ENCODE measurements around the gene TM7SF2.
A peak's percentile ranks its signal among the peaks of the same experiment; 100 is the strongest.
"Not testable (repeated sequence)": the region's sequence is repeated elsewhere in the genome, so short reads cannot be mapped to it uniquely, and the experiment has no call there.

Gene TM7SF2

DNA sequence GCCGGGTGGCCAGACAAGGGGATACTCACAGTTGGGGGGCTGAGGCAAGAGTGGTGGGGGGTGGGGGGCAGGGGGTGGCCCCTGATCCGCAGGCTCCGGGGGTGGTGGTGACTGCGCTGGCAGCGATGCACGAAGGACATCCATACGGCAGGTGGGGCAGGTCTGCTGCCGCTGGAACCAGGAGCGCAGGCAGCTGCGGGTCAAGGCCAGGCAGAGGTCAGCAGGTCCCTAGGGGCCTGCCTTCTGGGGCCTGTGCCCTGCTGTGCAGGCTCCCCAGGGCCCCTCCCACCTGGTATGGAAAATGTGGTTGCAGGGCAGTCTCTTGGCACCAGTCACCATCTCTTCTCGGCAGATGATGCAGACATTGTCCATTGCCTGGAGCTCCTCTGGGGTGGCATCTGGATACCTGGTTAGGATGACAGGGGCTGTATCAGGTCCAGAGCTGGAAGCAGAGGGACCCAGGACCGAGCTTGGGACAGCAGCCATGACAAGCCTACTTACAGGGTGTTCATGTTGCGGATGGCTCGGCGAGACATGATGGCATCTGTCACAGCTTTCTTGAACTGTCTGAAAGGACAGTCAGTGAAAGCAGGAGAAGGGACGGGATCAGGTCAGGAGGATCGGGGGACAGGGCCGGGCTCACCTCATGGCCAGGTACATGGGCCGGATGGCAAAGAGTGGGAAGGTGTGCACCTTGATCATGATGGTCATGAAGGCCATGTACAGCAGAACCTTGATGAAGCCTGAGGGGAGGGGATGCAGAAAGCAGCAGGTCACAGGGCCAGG is 19.2 kb downstream of the TM7SF2 start:
- no peak for DNase-seq (ENCODE audit: low spot score)

DNA sequence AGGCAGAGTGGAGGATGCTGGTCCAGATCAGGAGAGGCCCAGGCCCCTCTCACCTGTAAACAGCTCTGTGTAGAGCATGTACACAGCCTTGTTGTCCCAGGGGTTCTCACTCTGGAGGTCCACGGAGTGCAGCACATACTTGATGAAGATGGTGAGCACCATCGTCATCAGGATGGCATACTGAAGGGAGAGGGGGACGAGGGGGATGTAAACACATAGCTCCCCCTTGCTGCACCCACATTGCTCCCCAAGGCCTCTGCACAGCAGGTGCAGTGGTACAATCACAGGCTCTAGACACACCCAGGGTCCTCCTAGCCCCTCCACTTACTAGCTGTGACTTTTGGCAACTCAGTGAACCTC is 19.7 kb downstream of the TM7SF2 start:
- DNase-seq (ENCODE audit: low spot score), result no peak

DNA sequence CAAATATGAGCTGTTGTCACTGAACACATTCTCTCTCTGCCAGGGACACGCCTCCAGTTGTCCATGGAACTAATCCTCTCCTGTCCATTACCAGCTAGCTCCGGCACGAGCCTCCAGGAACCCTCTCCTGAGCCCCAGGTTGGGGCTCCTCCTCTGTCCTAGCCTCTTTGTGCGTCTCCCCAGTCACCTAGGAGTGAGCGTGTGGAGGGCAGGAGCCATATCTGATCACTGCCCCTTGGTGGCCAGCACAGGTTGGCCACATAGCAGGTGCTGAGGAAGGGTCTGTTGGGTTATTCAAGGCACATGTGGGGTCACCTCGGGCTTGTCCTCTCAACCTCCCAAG is 20.2 kb downstream of the TM7SF2 start:
- DNase-seq (ENCODE audit: low spot score), result no peak

DNA sequence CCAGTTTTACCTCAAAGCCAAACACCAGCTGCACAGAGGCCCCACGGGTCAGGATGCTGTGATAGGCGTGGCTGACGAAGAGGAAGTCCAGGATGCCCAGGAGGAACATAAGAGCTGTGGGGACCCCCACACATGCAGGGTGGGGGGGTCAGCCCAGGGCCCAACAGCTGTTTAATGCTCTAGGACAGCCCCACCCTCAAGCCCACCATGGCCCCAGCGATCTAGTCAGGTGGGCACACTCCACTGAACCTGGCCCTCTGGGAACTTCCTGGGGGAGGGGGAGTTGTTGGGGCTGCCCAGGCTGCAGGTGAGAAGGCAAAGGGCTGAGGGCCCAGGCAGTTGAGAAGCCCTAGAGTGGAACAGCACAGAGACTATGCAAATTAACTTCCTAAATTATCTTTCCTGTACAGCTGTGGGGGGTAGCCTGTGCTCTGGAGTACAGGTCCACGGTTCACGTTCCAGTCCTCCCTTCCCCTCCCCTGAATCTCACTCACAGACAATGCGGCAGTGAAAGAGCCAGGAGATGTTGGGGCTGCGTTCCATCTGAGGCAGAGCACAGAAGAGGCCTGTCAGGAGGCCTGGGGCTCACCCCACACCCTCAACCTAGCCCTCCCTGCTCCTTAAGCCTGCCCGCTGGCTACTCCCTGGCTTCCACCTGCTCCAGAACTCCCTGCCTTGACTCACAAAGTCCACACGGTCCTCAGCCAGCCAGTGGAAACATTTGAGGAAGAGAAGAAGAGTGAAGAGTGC is 20.7 kb downstream of the TM7SF2 start:
- DNase-seq (ENCODE audit: low spot score), result no peak

DNA sequence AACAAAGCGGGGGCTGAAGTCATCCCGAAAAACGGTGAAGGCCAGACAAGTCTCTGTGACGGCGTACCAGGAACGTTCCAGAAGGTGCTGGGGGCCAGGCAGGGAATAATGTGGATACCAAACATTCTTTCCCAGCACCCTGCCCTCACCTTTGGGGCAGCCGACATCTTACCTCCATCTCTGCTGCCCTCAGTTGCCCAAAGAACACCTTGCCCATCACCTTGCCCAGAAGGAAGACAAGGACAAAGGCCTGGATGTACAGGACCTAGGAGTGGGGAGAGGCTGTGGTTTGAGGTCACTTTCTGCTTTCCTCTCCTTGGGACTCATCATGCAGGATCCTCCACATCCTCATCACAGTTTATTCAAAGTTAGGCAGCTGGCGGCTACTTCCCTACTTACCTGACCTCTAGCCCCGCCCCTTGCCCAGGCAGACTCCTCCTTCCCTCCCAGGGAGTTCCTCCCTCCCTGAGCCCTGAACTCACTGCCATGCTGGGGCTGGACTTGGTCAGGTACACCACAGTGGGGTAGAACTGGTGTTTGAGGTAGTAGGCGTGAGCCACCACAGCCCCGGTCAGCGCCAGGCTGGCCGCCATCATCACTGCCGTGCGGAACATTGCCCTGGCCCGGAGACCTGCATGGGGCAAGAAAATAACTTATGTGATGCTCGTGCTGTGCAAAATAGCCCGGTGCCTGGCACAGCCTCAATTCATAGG is 21.5 kb downstream of the TM7SF2 start:
- no peak for DNase-seq (ENCODE audit: low spot score)

DNA sequence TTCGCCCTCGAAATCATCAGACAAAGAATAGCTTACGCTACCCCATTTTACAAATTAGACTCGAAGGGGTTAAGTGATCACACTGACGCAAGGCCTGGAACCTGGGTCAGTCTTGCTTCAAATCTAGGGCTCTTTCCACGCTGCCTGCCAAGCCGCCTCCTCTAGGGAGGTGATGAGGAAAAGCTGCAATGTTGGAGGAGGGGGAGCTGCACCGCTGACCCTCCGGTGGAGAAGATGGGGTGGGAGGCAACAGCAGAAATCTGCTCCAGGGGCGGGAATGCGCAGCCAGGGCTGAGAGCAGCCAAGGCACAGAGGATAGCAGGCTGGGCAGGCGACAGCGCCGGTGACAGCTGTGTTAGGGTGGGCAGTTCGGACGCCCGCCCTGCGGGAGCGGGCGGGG is 22.1 kb downstream of the TM7SF2 start:
- no peak for DNase-seq (ENCODE audit: low spot score)

DNA sequence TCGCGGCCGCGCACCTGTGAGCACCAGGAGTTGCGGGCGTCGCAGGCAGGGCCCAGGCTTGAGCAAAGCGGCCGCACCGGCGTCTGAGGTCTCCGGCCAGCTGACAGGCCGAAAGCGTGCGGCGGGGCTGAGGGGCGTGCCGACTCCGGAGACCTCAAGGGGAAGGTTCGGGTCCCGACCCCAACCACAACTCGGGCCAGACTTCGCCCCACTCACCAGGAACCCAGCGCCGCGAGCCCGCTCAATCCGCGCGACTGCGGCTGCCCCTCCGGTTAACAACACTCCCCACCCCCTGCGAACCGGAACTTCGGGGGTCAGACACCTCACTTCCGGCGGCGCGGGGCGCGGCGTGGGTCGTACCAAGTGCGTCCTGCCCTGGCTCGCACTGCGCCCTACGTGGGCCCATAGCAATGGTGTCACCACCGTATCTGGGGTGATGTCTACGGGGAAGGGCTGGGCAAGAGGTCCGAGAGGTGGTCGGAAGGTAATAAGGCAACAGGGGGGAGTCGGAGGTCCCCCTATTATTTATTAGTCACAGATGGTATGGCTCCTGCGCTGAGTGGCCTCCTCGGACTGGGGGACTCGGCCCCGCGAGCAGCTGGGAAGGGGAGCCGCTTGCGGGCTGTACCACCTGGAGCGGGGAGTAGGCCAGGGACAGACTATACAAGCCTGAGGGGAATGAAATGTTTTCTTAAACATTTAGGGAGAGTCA is 22.7 kb downstream of the TM7SF2 start, which contains the start of gene SYVN1:
SYVN1 (minus strand) TSS at position 280 of the 712 bp plus-strand sequence. CDS start 918 bp downstream, outside the sequence.
- peak; percentile 86 for DNase-seq (ENCODE audit: low spot score)

DNA sequence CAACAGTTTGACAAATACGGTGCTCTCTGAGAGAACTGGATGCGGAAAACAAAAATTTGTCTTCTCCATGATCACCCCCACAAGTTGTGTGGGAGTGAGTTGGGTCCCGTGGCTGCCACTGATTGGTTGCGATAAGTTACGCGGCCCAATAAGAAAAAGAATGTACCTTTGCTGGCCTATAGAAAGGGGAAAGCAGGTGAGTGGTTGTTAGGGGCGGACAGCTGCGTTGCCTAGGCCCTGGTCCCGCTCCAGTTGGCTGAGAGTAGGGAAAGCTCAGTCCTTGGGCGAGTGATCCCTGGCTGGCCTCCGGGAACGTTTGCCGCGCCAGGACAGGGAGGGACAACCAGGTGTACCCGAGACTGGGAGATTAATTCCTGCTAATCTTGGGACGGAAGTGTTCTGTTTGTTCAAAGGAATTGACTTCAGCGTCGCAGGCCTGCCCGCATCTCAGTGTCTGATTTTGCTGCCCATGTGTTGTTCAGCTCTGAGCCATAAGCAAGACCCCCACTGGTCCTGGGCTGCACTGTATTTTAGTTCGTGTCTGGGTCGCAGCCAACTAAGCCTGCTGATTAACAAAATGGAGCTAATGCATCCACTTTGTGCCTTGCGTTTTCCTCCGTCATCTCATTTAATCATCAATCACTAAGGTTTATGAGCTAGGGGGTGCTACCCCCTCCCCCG is 23.4 kb downstream of the TM7SF2 start:
- peak; percentile 97 for DNase-seq (ENCODE audit: low spot score)

DNA sequence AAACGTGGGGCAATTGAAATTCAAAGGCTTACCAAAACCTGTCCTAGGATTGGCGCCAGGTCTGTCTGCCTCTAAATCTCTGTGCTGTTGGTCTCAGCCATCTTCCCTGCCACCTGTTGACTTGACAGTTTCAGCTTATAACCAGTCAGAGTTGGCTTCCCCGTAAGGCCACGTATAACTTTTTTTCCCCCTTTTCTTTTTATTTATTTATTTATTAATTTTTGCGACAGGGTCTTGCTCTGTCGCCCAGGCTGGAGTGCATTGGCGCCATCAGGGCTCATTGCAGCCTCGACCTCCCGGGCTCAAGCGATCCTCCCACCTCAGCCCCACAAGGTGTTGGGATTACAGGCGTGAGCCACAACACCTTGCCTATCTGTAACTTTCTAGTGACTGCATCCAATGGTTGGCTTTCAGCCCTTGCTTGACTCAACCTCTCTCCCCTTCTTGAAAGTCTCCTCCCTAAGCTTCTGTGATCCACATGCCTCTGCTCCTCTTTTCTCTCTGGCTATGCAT is 24.0 kb downstream of the TM7SF2 start:
- DNase-seq (ENCODE audit: low spot score), result no peak

DNA sequence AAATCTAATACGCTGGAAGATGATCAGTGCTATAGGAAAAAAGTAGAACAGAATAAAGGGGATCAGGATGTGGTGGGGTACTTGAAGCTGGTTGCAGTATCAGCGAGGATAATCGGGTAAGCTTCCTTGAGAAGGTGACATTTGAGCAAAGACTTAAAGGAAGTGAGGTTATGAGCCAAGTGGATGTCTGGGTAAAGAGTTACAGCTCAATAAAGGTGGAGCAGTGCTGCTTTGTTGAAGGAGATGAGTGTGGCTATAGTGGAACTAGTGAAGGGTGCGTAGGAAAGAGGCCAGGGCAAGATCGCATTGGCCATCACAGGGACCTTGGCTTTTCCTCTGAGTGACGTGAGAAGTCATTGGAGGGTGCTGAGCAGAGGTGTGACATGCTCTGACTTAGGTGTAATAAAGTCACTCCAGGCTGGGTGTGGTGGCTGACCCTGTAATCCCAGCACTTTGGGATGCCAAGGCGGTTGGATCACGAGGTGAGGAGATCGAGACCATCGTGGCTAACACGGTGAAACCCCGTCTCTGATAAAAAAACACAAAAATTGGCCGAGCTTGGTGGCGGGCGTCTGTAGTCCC is 24.9 kb downstream of the TM7SF2 start:
- no peak for DNase-seq (ENCODE audit: low spot score)

DNA sequence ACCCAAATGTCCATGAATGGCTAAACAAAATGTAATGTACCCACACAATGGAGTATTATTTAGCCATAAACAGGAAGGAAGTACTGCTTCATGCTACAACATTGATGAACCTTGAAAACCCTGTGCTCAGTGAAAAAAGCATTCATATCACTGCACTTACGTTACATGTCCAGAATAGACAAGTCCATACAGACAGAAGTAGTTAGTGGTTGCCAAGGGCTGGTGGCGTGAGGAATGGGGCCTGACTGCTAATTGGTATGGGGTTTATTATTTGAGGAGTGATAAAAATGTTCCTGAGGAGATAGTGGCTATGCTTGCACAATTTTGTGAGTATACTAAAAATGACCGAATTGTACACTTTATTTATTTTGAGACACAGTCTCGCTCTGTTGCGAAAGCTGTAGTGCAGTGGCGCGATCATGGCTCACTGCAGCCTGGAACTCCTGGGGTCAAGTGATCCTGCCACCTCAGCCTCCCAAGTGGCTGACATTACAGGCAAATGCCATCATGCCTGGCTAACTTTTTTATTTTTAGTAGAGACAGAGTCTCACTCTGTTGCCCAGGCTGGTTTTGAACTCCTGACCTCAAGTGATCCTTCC is 30.3 kb downstream of the TM7SF2 start:
- DNase-seq (ENCODE audit: low spot score), result no peak

DNA sequence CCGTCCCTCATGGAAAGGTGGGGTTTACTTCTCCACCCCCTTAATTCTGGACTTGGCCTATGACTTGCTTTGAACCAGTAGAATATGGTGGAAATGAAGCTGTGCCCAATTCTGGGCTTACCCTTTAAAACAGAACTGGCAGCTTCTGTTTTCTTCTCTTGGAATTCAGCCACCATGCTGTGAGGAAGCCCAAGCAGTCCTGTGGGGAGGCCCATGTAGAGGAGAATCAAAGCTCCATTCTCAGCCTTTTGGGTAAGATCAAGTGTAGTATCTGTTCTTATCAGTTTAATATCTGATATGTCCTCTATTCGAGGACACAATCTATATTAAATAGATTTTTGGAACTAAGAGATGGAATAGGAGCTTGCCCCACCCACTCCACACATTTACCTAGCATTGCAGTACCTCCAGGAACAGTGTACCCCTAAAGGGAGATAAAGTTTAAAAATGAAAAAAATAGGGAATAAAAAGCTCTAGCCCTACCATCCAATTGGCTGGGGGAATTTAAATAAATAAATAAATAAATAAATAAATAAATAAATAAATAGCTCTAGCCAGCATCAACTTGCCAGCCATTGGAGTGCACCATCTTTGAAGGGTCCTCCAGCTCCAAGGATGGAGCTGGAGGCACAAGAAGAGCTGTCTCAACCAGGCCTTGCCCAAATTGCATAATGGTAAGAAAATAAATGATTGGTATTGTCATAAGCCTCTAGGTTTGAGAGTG is 35.8 kb downstream of the TM7SF2 start:
- DNase-seq (ENCODE audit: low spot score), result no peak

DNA sequence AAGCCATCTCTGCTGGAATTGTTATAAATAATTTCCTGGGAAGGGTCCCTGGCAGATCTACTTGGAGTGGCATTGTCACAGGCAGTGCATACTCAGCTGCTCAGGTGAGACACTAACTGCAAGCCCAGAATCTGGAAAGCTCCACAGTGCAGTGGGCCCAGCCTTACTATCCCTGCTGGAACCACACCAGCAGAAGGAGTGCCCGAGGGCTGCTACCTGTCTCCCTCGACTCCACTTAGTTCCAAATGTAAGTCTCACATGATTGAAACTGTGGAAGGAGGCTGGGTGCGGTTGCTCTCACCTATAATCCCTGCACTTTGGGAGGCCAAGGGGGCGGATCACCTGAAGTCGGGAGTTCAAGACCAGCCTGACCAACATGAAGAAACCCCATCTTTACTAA is 37.0 kb downstream of the TM7SF2 start:
- DNase-seq (ENCODE audit: low spot score), result no peak

DNA sequence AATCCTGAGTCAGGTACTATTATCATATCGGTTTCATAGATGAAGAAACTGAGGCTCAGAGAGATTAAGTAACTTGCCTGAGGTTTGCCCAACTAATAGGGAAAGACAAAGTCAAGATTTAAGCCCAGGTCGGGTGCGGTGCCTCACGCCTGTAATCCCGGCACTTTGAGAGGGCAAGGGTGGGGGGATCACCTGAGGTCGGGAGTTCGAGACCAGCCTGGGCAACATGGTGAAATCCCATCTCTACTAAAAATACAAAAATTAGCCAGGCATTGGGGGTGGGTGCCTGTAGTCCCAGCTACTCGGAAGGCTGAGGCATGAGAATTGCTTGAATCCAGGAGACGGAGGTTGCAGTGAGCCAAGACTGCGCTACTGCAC is 38.4 kb downstream of the TM7SF2 start:
- not testable (repeated sequence) for DNase-seq (ENCODE audit: low spot score)

DNA sequence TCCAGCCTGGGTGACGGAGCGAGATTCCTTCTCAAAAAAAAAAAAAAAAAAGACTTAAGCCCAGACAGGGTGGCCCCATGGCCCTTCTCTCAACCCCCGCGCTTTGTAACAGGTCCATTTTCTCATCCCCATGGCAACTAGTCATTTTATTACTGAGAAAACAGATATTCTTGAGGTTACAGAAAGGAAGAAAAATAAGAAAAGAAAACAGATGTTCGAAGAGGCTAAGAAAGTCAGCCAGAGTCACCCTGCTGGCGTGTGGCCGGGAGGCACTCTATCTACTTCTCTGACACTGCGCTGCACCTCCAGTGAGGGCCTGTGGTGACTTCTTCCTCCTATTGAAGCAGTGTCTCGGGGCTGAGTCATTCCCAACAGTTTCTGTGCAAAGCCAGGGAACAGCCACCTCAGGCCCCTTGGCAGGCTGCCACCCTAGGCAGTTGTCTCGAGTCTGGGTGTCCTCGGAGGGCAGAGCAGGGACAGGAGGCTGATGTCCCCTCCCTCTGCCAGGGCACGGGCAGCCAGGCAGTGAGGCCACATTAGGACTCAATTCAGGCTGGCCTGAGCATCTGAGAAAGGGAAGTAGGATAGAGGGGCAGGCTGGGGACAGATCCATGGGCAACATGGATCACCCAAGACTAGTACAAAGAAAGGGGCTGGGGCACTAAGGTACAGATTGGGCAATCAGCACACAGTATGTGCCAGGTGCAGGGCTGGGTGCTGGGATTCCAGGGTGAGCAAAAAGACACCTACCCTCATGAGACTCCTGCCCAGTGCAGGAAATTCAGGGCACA is 39.0 kb downstream of the TM7SF2 start:
- peak; percentile 81 for DNase-seq (ENCODE audit: low spot score)

DNA sequence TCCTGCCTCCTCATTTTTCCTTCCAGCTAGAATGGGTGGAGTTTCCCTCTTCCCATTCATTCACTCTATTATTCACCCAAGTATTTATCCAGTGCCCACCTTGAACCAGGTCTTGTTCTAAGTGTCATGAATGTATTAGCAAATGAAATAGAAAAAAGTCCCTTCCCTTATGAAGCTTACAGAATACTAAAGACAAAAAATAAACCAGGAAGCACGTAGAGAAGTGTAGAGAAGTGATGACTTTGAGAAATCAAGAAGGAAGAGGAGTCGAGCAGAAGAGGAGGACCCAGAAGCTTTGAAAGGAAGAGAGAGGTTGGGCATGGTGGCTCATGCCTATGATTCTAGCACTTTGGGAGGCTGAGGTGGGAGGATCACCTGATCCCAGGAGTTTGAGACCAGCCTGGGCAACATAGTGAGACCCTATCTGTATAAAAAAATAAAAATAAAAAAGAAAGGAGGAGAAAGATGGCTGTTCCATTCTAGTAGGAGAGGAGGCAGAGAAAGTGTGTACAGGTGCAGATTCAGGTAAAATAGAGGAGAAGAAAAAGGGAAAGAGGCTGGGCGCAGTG is 39.7 kb downstream of the TM7SF2 start:
- no peak for DNase-seq (ENCODE audit: low spot score)

DNA sequence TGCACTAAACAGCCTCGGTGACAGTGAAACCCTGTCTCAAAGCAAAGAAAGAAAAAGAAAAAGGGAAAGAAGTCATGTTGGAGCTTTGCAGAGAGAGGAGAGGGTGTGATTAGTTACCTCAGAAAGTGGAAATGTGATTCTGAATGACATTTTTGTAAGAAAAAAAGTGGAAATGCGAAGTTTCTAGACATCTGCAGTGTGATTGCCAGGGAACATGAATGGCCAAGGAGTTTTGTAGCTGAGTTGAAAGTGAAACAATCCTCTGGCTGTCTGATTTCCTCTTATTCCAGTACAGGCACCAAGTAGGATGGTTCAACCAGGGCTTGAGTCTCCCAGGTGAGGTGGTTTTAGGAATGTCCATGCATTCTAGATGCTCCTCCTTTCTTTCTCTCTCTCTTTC is 40.5 kb downstream of the TM7SF2 start:
- no peak for DNase-seq (ENCODE audit: low spot score)

DNA sequence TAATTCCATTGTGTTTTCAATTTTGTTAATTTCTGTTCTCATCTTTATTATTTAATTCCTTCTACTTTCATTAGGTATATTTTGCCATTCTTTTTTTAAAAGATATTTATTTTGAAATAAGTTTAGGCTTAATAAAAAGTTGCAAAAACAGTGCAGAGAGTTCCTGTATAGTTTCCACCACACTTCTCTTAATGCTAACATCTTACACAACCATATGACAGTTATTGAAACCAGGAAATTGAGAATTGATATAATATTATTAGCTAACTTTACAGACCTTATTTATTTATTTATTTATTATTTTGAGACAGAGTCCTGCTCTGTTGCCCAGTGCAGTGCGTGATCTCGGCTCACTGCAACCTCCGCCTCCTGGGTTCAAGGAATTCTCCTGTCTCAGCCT is 44.6 kb downstream of the TM7SF2 start:
- no peak for DNase-seq (ENCODE audit: low spot score)

DNA sequence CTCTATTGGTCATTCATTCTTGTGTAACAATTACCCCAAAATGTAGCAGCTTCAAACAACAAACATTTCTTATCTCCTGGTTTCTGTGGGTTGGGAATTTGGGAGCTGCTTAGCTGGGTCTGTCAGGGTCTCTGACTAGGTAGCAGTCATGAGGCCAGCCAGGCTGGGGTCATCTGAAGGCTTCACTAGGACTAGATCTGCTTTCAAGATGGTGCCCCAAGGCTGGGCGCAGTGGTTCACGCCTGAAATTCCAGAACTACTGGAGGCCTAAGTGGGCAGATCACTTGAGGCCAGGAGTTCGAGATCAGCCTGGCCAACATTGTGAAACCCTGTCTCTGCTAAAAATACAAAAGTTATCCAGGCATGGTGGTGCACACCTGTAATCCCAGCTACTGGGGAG is 45.3 kb downstream of the TM7SF2 start:
- no peak for DNase-seq (ENCODE audit: low spot score)
